HuH-7.5 (cell line): ENCODE measurements around the gene SMC1B.

Experiments
- DNase-seq: peaks from one replicate; pipeline ENCODE4 v3.0.0; 2011; ENCODE audit warnings: low spot score

The SMC1B gene

GRCh38 chr22:45318558-45319323 is 94.7 kb downstream of the SMC1B start:
- DNase-seq = no peak

GRCh38 chr22:45318168-45318557 is 95.2 kb downstream of the SMC1B start:
- DNase-seq = no peak

GRCh38 chr22:45317551-45318167 is 95.7 kb downstream of the SMC1B start:
- DNase-seq = no peak

- peak; percentile 49 for DNase-seq
Observed at GRCh38 chr22:45316796-45317526, 96.4 kb downstream of the SMC1B start.

DNA sequence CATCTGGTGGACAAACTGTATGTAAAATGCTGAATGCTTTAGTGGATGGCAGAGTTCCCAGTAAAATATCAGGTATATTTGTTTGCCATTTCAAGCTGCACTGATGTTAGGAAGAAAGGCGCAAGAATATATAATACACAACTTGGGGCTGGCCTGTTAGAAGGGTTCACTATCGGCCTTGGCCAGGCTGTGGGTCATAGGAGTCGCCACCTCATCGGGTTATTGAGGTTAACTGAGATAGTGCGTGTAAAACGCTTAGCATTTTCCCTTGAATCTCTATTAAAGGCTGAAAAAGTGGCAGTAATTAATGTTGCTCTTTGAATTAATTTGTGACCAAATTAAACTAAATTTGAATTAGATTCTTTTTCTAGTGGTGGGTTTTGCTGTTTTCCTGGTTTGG is 98.6 kb downstream of the SMC1B start:
- no peak for DNase-seq

GRCh38 chr22:45314054-45314721 is 99.2 kb downstream of the SMC1B start:
- DNase-seq = peak; percentile 39

GRCh38 chr22:45312856-45313255 is 100.5 kb downstream of the SMC1B start:
- DNase-seq = no peak

DNA sequence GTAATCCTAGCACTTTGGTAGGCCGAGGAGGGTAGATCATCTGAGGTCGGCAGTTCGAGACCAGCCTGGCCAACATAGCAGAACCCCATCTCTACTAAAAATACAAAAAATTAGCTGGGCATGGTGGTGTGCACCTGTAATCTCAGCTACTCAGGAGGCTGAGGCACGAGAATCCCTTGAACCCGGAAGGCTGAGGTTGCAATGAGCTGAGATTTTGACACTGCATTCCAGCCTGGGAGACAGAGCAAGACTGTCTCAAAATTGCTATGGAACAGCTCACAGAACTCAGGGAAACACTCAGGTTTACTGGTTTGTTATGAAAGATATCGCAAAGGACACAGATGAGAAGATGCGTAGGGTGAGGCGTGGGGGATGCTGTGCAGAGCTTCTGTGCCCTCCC is 101.0 kb downstream of the SMC1B start:
- no peak for DNase-seq

DNA sequence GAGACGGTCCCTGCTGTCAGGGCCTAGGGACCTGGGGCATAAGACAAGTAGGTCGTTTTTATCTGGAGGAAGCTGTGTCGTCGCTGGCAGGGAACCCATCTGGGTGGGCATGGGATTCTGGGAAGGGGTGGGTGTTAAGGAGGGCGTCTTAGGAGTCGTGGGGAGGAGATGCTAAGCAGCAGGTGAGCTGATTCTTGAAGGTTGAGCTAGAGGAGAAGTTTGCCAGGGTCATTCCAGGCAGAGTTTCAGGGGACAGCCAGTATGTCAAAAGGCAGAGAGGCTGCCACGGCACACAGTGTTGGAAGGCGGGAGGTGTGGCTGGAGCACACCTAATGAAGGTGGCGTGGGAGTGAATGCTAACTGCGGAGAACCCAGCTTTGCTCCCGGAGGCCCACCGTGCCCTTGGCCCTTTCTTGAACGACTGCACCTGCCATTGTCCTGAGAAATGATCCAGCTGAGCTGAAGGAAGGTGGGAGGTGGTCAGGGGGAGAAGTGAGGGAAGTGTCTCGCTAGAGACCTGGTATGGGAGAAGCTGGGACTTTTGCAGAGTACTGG is 102.3 kb downstream of the SMC1B start:
- no peak for DNase-seq

DNA sequence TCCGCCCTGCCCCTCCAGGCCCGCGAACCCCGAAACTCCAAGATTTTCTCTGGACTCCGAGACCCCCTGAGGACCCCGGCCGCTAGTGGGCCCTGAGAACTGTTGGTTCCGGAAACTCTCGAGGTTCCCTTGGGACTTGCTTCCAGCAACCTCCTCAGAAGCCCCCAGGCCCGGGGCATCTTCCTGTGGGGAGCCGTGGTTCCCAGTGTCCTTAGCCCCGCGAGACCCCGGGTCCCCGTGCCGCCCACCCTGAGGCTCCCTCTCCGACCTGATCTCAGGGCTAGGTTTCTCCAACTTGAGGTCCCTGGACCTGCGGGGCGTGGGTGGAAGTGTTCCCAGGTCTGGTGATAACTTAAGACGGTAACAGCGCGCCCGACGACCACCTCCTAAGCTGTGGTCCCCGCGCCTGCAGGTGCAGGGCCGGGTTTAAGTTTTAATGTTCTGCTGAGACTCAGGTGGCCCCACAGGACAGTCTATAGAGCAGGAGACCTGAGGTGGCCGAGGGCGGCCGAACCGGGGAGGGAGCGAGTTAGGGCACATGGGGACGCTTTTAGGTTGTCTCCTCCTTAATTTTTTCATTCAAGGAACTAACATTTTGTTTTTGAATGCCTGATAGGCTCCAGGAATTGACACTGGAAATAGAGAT is 102.9 kb downstream of the SMC1B start:
- no peak for DNase-seq

DNA sequence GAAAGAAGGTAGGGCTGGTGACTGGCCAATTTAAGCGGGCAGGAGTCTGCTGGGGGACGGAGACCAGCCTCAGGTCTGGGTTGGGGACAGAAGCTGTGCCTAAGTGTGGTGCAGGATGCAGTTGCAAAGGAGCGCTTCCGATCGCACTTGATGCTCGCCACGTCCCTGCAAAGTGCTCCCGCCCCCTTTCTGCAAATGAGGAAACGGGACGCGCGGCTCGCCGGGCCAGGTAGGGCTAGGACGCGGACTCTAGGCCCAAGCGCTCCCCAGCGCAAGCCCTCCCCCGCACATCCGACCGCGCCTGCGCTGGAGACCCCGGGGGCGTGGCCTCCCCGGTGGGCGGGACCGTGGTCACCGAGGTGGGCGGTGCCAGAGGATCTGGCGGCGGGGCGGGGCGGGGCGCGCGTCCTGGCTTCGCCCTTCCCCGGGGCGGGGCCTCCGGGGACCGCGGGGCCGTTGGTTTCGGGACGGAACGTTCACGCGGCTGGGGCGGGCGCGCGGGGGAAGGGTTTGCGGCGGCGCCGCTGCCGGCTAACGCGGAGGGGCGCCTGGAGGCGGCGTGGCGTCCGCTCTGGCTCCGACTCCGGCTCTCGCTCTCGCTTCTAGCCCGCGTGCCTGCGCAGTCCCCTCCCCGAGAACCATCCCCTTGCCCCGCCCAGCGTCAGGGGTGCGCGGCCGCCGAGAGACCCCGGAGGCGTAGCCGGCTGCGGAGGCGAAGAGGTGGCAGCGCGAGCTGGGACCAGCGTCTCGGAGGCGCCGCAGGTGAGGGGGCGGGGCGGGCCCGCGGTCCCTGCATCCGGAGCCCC is 103.8 kb downstream of the SMC1B start, which contains the start of gene FAM118A:
Gene FAM118A (plus strand): TSS at position 513 of the 806 bp plus-strand sequence. CDS start 12,446 bp downstream, outside the sequence.
- peak; percentile 83 for DNase-seq

DNA sequence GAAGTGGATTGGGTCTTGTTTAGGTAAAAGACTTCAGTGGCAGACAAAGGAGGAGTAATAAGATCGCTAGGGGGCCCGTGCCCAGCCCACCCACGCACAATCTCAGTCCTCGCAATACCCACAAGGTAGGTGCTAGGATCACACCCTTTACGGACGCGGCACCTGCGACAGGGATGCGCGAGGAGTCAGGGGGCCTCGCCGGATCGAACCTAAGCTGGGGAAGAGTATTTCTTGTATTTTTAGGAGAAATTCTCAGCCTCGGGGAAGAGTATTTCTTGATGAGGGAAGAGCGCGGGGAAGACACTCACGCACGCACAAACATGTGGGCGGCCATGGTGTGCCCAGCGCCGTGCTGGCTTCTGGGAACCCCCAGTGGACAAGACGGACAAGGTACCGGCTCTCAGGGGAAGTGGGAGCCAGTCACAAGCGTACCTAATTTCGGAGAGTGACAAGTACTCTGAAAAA is 104.4 kb downstream of the SMC1B start:
- no peak for DNase-seq

- no peak for DNase-seq
Observed at GRCh38 chr22:45308391-45308956, 104.9 kb downstream of the SMC1B start.

DNA sequence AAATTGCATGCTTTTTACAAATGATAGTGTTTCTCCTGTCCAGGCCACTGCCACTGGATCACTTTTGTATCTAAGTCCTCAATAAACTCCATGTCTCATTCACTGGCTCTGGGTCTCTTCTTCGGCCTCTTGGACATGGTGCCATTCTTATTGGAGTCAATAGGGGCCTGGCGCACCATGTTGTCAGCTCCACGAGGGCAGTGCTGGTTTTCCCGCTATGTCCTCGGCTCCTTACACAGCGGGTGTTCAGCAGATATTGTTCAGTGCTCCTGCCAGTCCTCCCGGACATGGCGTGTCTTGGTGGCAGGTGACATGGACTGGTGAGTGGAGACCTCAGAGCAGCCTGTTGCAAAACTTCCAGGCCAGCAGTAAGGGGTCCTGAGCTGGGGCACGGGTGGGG is 107.3 kb downstream of the SMC1B start:
- DNase-seq = no peak

DNA sequence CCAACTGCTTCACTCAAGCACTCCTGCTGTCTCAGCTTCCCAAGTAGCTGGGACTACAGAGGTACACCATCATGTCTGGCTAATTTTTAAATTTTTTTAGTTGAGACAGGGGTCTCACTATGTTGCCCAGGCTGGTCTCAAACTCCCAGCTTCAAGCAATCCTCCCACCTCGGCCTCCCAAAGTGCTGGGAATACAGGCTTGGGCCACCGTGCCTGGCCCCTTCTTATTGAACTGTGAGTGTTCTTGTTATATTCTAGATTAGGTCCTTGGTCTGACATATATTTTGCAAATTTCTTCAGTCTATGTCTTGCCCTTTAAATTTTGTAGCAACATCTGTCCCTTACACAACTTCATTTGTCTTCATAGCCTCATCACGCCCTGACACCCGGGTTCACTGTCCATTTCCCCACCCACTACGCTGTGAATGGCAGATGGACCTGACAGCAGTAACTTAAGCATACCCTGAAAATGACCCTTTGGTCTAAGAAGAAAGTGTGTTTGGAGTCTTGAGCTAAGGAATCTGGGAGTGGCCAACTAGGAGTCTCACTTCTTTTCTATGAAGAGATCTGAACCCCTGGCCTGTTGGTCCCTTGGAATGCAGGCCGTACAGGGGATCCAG is 107.8 kb downstream of the SMC1B start:
- no peak for DNase-seq

GRCh38 chr22:45304971-45305370 is 108.4 kb downstream of the SMC1B start:
- DNase-seq = no peak

GRCh38 chr22:45303181-45303580 is 110.2 kb downstream of the SMC1B start:
- DNase-seq = no peak

DNA sequence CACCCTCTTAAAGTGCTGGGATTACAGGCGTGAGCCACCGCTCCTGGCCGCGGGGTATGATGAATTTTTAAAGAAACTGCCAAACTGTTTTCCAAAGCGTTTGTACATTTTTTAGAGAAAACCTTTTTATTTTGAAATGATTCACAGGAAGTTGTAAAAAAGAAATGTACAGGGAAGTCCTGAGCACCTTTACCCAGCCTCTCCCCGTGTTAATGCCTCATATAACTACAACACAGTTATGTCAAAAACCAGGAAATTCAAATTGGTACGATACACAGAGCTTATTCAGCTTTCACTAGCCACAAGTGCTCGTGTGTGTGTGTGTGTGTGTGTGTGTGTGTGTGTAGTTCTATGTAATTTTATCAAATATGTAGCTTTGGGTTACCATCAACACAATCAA is 110.6 kb downstream of the SMC1B start:
- DNase-seq = no peak

DNA sequence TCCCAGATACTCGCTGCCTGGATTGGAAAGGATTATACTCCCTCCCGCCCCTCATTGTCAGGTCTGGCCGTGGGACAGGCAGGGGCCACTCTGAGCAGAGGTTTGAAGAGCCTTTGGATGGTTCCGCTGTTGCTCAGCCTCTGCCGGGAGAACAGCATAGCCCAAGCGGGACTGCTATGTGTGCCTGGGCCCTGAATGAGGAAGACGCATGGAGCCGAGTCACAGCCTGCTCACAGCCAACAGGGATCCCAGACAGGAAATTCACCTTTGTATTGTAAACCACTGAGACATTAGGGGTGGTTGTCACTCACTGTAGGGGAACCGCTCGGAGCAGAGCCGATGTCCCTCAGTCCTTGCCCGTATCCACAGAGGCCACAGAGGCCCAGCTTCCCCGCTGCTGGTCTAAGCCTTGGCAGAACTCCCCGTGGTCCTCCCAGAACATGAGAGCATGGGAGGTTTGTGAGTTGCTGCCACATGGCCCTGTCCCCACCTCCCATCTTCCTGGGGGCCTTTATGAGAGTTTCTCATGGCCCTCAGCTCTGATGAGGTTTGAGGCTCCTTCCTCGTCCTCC is 114.4 kb downstream of the SMC1B start:
- DNase-seq = no peak
